Thymus (tissue), 11 donors: ENCODE data around the gene TRIM38. TPM values are rescaled to one million over a fixed set of nuclear protein-coding genes. Genes with fewer than 3 reads are reported as not detected.

Experiments used
- DNase-seq, 9 donors: peaks; one replicate each; pipeline ENCODE4 v3.0.0-alpha.2; 2013; ENCODE audit warnings: low spot score in 9 of 9, low read depth in 6 of 9, missing footprints in 1 of 9
- H3K27ac ChIP-seq, 2 donors: one replicate each; pipeline ENCODE4 v1.5.1; 2013; ENCODE audit warnings: control low read depth in 1 of 2, low read depth in 1 of 2, low read length in 1 of 2, mild to moderate bottlenecking in 1 of 2, moderate library complexity in 1 of 2
- H3K27me3 ChIP-seq, 2 donors: one replicate each; pipeline ENCODE4 v1.5.1; 2013; ENCODE audit warnings: low read length in 1 of 2; ENCODE audit not compliant: control insufficient read depth in 2 of 2, insufficient read depth in 1 of 2
- H3K36me3 ChIP-seq, 2 donors: one replicate each; pipeline ENCODE4 v1.5.1; 2013; ENCODE audit warnings: low read length in 1 of 2, mild to moderate bottlenecking in 1 of 2, moderate library complexity in 1 of 2; ENCODE audit not compliant: control insufficient read depth in 2 of 2, insufficient read depth in 2 of 2
- H3K4me1 ChIP-seq, 2 donors: one replicate each; pipeline ENCODE4 v1.5.1; 2013; ENCODE audit warnings: low read length in 2 of 2; ENCODE audit not compliant: control insufficient read depth in 2 of 2, insufficient read depth in 2 of 2
- H3K4me3 ChIP-seq, 2 donors: one replicate each; pipeline ENCODE4 v1.5.1; 2013; ENCODE audit warnings: low read length in 2 of 2, control low read depth in 1 of 2, mild to moderate bottlenecking in 1 of 2
- H3K9me3 ChIP-seq, 2 donors: one replicate each; pipeline ENCODE4 v1.5.1; 2013; ENCODE audit warnings: low read length in 1 of 2, mild to moderate bottlenecking in 1 of 2; ENCODE audit not compliant: control insufficient read depth in 2 of 2, insufficient read depth in 1 of 2
- WGBS: extraction: QIAGEN DNeasy Blood & Tissue Kit; methylation state at CpG from one replicate; pipeline ENCODE4 v1.1.7; 2013; 5-methylcytosine and 5-hydroxymethylcytosine counted together
- polyA plus RNA-seq: library from polyadenylated mRNA; stranded (reverse); fragments of 200-250 nt; gene quantifications from one replicate; pipeline ENCODE4 v1.2.3, GENCODE V29; 2013
- total RNA-seq: library from RNA; stranded (reverse); fragments of 120-200 nt; gene quantifications from one replicate; pipeline ENCODE4 v1.2.4, GENCODE V29; 2013
- donor health status: healthy.

Gene TRIM38
- total and polyA plus RNA-seq, 2 donors = 5.0 to 11.3 TPM

GRCh38 chr6:26025047-26025893 is 62.7 kb downstream of the TRIM38 start:
- DNase-seq = peak in 1 of 9 donors; percentile 34
- Histone ChIP-seq H3K27me3 (no peaks in the 10 kb centered on the region), H3K9me3 (no peaks in the 10 kb centered on the region), H3K36me3 (no peaks in the 10 kb centered on the region), H3K4me3 (no peak overlapping the region), H3K27ac (peak overlapping the region; percentile 36 to 98), H3K4me1 (peaks cover 10 to 59% of the 10 kb centered on the region in 2 donors)
- 94% methylated on average over 17 of the region's 17 CpGs for WGBS

GRCh38 chr6:26025894-26026832 is 63.6 kb downstream of the TRIM38 start:
- no peaks in the 10 kb centered on the region for H3K9me3 ChIP-seq
- H3K36me3 ChIP-seq = no peaks in the 10 kb centered on the region
- H3K27ac ChIP-seq = peak overlapping the region; percentile 97 to 98
- WGBS = 1% methylated on average over 23 of the region's 23 CpGs
- peak overlapping the region; percentile 60 to 68 for H3K4me3 ChIP-seq
- H3K4me1 ChIP-seq = peaks cover 10 to 52% of the 10 kb centered on the region in 2 donors
- no peaks in the 10 kb centered on the region for H3K27me3 ChIP-seq
- peak; percentile 87 to 99 (median 96) for DNase-seq

GRCh38 chr6:26026833-26027490 is 64.4 kb downstream of the TRIM38 start:
- WGBS = under 1% methylated on average over 44 of the region's 44 CpGs
- Histone ChIP-seq H3K36me3 (no peaks in the 10 kb centered on the region), H3K27me3 (no peaks in the 10 kb centered on the region), H3K4me3 (peak overlapping the region; percentile 60 to 68), H3K9me3 (no peaks in the 10 kb centered on the region), H3K27ac (peak overlapping the region; percentile 97 to 98), H3K4me1 (peaks cover 10 to 56% of the 10 kb centered on the region in 2 donors)
- peak; percentile 96 to 100 (median 99) for DNase-seq

GRCh38 chr6:26027491-26028211 is 65.0 kb downstream of the TRIM38 start:
- Histone ChIP-seq H3K27ac (peak overlapping the region; percentile 97 to 98), H3K9me3 (no peaks in the 10 kb centered on the region), H3K4me1 (peaks cover 10 to 60% of the 10 kb centered on the region in 2 donors), H3K4me3 (peak overlapping the region; percentile 60 to 68), H3K27me3 (no peaks in the 10 kb centered on the region), H3K36me3 (no peaks in the 10 kb centered on the region)
- 68% methylated on average over 9 of the region's 9 CpGs for WGBS
- DNase-seq = no peak

GRCh38 chr6:26028212-26028745 is 65.7 kb downstream of the TRIM38 start:
- no peaks in the 10 kb centered on the region for H3K27me3 ChIP-seq
- H3K27ac ChIP-seq = peak overlapping the region in 1 of 2 donors; percentile 98
- H3K4me1 ChIP-seq = peaks cover 10 to 54% of the 10 kb centered on the region in 2 donors
- no peaks in the 10 kb centered on the region for H3K36me3 ChIP-seq
- WGBS = 97% methylated on average over 6 of the region's 6 CpGs
- no peak overlapping the region for H3K4me3 ChIP-seq
- DNase-seq = no peak
- no peaks in the 10 kb centered on the region for H3K9me3 ChIP-seq

- H3K4me1 ChIP-seq = peaks cover 10 to 54% of the 10 kb centered on the region in 2 donors
- peak in 1 of 9 donors; percentile 58 for DNase-seq
- 86% methylated on average over 10 of the region's 10 CpGs for WGBS
- H3K27me3 ChIP-seq = no peaks in the 10 kb centered on the region
- H3K36me3 ChIP-seq = no peaks in the 10 kb centered on the region
- peak overlapping the region in 1 of 2 donors; percentile 98 for H3K27ac ChIP-seq
- peak overlapping the region; percentile 15 to 71 for H3K4me3 ChIP-seq
- no peaks in the 10 kb centered on the region for H3K9me3 ChIP-seq
These were observed 66.4 kb downstream of the TRIM38 start for GRCh38 chr6:26028746-26029569.

GRCh38 chr6:26029570-26029856 is 66.9 kb downstream of the TRIM38 start:
- peak overlapping the region in 1 of 2 donors; percentile 98 for H3K27ac ChIP-seq
- H3K4me1 ChIP-seq = peaks cover 14 to 56% of the 10 kb centered on the region in 2 donors
- no peaks in the 10 kb centered on the region for H3K27me3 ChIP-seq
- no peaks in the 10 kb centered on the region for H3K36me3 ChIP-seq
- H3K4me3 ChIP-seq = peak overlapping the region; percentile 15 to 71
- no peaks in the 10 kb centered on the region for H3K9me3 ChIP-seq
- peak in 1 of 9 donors; percentile 33 for DNase-seq
